AG10803 (cell line): Measurements from ENCODE around the gene LDLRAD4.
A peak's percentile ranks its signal among the peaks of the same experiment; 100 is the strongest.

ENCODE experiments used
- DNase-seq: peaks from one replicate; pipeline ENCODE4 v3.0.0; 2010; ENCODE audit warnings: low read depth
- H3K4me3 ChIP-seq: 2 replicates; pipeline ENCODE4 v1.5.1; 2011; ENCODE audit warnings: mild to moderate bottlenecking, low read length, control low read depth
- TF ChIP-seq, protein P1 (sequence below): conservative IDR thresholded peaks from 2 replicates; pipeline ENCODE4 v1.5.1; 2011; ENCODE audit warnings: mild to moderate bottlenecking, low read length, control low read depth, inconsistent platforms

LDLRAD4 gene

DNA sequence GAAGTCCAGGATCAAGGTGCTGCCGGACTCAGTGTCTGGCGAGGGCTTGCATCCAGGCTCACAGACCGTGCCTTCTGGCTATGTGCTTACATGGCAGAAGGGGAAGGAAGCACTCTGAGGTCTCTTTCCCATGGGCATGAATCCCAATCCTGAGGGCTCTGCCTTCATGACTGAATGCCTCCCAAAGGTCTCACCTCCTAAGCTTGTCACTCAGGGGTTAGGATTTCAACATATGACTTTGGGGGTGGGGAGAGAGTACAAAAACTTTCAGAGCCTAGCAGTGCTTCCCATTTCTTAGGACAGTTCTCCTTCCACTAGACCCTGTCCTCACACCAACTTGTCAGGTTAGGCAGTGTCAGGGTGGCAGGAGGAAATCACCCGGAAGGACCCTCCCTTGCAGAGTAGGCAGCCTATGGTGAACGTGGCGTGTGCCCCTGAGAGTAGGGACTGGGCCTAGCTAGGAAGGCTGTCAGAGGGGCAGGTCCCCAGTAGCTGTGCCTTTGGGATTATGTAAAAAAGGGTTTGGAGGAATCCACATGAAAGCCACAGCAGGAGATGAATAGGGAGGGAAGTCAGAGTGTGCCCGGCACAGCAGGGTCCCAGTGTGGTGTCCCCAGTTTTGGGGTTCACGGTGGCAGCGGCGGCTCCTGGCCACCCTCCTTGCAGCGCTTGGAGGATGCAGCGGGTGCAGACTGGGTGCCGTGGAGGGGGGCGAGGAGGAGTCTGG lies 233.3 kb downstream of the LDLRAD4 start:
- no peak overlapping the region for H3K4me3 ChIP-seq
- TF ChIP-seq, protein P1, sequence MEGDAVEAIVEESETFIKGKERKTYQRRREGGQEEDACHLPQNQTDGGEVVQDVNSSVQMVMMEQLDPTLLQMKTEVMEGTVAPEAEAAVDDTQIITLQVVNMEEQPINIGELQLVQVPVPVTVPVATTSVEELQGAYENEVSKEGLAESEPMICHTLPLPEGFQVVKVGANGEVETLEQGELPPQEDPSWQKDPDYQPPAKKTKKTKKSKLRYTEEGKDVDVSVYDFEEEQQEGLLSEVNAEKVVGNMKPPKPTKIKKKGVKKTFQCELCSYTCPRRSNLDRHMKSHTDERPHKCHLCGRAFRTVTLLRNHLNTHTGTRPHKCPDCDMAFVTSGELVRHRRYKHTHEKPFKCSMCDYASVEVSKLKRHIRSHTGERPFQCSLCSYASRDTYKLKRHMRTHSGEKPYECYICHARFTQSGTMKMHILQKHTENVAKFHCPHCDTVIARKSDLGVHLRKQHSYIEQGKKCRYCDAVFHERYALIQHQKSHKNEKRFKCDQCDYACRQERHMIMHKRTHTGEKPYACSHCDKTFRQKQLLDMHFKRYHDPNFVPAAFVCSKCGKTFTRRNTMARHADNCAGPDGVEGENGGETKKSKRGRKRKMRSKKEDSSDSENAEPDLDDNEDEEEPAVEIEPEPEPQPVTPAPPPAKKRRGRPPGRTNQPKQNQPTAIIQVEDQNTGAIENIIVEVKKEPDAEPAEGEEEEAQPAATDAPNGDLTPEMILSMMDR = no peak
- no peak for DNase-seq

DNA sequence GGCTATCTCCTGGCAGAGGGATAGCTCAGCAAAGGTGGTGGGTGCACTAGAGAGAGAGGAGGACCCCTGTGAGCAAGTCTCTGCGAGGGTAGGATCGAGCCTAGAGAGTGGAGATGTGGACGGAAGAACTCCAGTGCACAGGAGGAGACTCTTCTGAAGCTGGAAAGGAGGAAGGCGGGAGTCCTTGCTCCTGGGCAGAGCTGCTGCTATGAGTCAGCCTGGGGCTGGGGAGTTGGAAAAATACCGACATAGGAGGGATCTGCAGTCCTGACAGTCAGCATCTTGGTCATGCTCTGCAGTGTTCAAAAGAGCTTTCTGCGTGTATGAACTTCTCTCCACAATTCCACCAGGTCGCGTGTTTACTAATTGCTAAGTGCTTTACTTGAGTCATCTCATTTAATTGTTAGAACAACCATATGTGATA lies 233.8 kb downstream of the LDLRAD4 start:
- DNase-seq = peak; percentile 82
- H3K4me3 ChIP-seq = no peak overlapping the region
- TF ChIP-seq, protein P1 = no peak

DNA sequence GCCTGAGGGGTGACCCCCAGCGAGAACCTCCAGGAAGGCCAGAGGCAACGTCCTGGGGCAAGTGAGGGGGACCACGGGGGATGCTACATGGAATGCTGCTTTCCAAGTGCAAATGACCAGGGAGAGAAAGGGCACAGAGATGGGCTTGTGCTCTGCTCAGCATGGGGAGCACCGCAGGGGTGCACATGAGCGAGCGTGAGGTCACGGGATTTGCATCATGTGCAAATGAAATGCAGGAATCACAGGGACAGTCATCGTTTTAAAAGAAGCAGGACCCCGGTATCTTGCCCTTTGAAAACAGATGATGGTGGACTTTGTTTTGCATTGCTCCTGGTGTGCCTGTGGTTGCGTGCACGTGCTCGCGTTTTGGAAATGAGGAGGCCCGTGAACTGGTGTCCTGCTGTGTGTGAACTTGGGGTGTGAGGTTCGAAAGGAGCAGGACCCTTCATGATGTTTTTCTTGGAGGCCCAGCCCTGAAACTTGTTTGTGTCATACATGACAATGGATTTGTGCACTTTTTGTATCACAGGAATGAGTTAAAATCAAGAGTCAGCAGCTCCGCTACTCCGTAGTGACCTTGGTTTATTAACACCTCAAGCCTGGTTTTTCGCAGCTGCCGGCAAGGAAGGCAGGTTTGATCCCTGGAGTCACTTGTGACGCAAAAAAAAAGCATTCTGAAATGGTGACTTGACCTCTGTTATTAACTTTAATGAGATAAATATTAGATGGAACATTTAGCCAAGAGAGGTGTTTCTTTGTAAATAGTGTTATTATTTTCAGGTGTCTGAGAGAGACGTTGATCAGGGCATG lies 234.5 kb downstream of the LDLRAD4 start:
- TF ChIP-seq, protein P1 = no peak
- H3K4me3 ChIP-seq = no peak overlapping the region
- DNase-seq = no peak

DNA sequence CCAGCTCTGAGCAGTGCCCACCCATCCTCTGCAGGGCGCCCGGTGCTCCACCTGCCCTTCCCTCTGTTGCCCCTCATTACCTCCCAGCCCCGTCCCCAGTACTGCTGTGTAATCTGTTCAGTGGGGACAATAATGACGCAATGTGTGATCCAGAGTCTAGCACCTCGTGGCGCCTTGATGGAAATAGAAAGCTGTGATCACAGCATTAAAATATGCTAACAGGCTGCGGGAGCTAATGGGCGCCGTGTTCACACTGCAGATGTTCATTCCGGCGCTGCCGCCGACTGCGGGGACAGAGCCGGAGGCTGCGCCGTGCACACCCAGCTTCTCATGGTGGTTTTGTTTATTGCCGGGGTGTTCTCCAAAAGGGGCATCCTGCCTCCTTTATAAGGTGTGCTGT lies 235.2 kb downstream of the LDLRAD4 start:
- peak; percentile 72 for DNase-seq
- H3K4me3 ChIP-seq = peak overlapping the region; percentile 24; the same call in 1 of the 2 replicates
- TF ChIP-seq, protein P1 = no peak

DNA sequence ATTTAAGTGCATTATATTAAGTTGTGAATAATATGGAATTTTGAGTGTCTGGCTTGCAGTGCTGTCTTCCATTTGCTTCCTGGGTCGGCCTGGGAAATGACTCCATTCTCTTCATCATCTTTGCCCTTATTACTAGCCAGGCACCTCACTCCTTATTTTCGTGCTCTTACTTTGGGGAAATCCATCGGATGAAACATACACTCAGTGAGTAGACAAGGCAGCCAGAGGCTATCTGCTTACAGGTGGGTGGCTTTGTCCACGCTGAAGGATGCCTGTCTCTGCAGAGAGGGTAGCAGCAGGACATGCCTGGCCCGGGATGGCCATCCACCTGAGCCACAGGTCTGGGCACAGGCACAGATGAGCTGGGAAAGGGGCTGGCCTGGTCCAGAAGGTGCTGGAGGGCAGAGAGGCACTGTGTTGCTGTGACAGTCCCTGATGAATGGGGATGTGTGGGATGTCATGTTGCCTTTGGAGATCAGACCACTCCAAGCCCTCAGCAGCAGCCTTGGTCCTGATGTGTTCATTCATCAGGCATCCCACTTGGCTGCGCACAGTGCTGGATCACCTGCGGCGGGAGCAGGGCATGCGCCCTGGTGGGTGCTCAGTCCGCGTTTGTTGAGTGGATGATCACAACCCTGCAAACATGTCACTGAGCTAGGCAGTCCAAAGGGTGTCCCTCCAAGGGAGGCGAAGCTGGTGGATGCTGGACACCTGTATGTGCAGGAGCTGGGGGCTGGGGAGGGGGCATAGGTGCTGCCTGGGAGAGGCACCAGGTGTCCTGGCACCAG lies 236.0 kb downstream of the LDLRAD4 start:
- DNase-seq = no peak
- no peak overlapping the region for H3K4me3 ChIP-seq
- TF ChIP-seq, protein P1 = no peak

DNA sequence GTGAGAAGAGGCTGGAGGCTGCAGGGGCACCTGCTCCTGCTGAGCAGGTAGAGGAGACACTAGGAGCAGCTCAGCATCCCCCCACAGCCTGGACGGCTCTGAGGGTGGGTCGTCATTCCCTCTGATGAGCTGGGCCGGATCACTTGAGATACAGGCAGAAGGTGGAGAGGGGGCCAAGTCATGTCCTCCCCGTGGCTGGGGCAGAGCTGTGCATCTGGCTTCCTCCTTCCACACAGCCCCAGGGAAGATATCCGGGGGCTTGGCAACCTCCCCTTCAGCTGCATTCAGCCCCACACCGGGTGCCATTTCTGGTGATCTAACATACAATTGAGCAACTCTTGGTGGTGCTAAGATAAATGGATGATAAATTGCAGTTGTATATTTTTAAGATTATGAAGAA lies 236.9 kb downstream of the LDLRAD4 start:
- no peak for DNase-seq
- H3K4me3 ChIP-seq = no peak overlapping the region
- TF ChIP-seq, protein P1 = no peak
